DOHH2 (cell line): Measurements from ENCODE around the gene NAV2.

Source experiments
- EZH2phosphoT487 ChIP-seq: fragments of 200-600 bp; sonication (generic); IDR thresholded peaks from 2 replicates; pipeline ENCODE4 v1.6.1; 2017; ENCODE audit warnings: borderline replicate concordance, mild to moderate bottlenecking, antibody characterized with exemption, low read length, moderate library complexity, mixed read lengths
- TF ChIP-seq, protein P1 (sequence below): fragments of 200-600 bp; sonication (generic); IDR thresholded peaks from one replicate; pipeline ENCODE4 v1.5.1; 2014; ENCODE audit warnings: antibody characterized with exemption, mild to moderate bottlenecking, low read depth, low read length; ENCODE audit not compliant: poor library complexity, severe bottlenecking

DNA sequence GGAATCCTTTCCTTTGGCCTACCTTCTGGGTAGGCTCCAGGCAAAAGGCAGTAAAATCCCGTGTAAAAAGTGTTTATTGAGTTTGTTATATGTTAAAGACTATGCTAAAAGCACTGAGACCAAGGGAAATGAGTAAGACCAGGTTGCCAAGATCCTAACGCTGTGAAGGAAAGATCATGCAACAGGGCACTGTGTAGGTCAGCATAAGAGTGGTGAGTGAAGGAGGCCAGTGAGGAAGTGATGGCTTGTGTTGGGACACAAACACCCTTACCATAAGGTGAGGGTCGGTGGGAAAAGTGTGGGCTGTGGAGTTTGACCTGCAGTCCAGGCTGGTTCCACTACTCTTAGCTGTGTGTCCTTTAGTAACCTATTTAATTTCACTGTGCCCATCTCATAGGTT lies 245.6 kb downstream of the NAV2 start:
- no peak for TF ChIP-seq EZH2phosphoT487
- TF ChIP-seq, protein P1, sequence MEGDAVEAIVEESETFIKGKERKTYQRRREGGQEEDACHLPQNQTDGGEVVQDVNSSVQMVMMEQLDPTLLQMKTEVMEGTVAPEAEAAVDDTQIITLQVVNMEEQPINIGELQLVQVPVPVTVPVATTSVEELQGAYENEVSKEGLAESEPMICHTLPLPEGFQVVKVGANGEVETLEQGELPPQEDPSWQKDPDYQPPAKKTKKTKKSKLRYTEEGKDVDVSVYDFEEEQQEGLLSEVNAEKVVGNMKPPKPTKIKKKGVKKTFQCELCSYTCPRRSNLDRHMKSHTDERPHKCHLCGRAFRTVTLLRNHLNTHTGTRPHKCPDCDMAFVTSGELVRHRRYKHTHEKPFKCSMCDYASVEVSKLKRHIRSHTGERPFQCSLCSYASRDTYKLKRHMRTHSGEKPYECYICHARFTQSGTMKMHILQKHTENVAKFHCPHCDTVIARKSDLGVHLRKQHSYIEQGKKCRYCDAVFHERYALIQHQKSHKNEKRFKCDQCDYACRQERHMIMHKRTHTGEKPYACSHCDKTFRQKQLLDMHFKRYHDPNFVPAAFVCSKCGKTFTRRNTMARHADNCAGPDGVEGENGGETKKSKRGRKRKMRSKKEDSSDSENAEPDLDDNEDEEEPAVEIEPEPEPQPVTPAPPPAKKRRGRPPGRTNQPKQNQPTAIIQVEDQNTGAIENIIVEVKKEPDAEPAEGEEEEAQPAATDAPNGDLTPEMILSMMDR, result no peak
